GM19043 (cell line): ENCODE results near the gene PCDH9.
A peak's percentile ranks its signal among the peaks of the same experiment; 100 is the strongest.

Experiments used
- ATAC-seq: cut with Tn5 transposase; IDR thresholded peaks from one replicate; pipeline ENCODE4 v1.9.1; 2021; ENCODE audit warnings: low read depth; ENCODE audit not compliant: unreplicated experiment

Gene PCDH9

GRCh38 chr13:66860878-66861417 lies 369.2 kb downstream of the PCDH9 start:
- ATAC-seq = no peak

- ATAC-seq = no peak
These were observed 369.9 kb downstream of the PCDH9 start for GRCh38 chr13:66859934-66860877.

GRCh38 chr13:66859078-66859477 lies 371.1 kb downstream of the PCDH9 start:
- ATAC-seq = no peak

GRCh38 chr13:66858163-66858562 lies 372.0 kb downstream of the PCDH9 start:
- ATAC-seq = no peak

GRCh38 chr13:66855131-66855530 lies 375.0 kb downstream of the PCDH9 start:
- no peak for ATAC-seq

GRCh38 chr13:66853564-66853963 lies 376.6 kb downstream of the PCDH9 start:
- ATAC-seq = no peak

GRCh38 chr13:66849706-66850105 lies 380.4 kb downstream of the PCDH9 start:
- no peak for ATAC-seq

- no peak for ATAC-seq
These were observed 382.6 kb downstream of the PCDH9 start for GRCh38 chr13:66847541-66847940.

- ATAC-seq = no peak
These were observed 384.7 kb downstream of the PCDH9 start for GRCh38 chr13:66845393-66845792.

- ATAC-seq = no peak
These were observed 385.2 kb downstream of the PCDH9 start for GRCh38 chr13:66844933-66845332.

- ATAC-seq = no peak
These were observed 387.4 kb downstream of the PCDH9 start for GRCh38 chr13:66842766-66843165.

- no peak for ATAC-seq
These were observed 389.5 kb downstream of the PCDH9 start for GRCh38 chr13:66840621-66841020.

- ATAC-seq = no peak
These were observed 392.9 kb downstream of the PCDH9 start for GRCh38 chr13:66837246-66837645.

GRCh38 chr13:66835040-66835628 lies 395.0 kb downstream of the PCDH9 start:
- ATAC-seq = no peak

- ATAC-seq = peak; percentile 60
These were observed 399.0 kb downstream of the PCDH9 start for GRCh38 chr13:66830940-66831716.

- no peak for ATAC-seq
These were observed 400.3 kb downstream of the PCDH9 start for GRCh38 chr13:66829803-66830202.

GRCh38 chr13:66826398-66826797 lies 403.7 kb downstream of the PCDH9 start:
- no peak for ATAC-seq

- no peak for ATAC-seq
These were observed 408.6 kb downstream of the PCDH9 start for GRCh38 chr13:66821551-66821950.

- no peak for ATAC-seq
These were observed 418.7 kb downstream of the PCDH9 start for GRCh38 chr13:66811455-66811854.

GRCh38 chr13:66809485-66809884 lies 420.7 kb downstream of the PCDH9 start:
- ATAC-seq = no peak

GRCh38 chr13:66807251-66807650 lies 422.9 kb downstream of the PCDH9 start:
- ATAC-seq = no peak
